Sigmoid colon (tissue), 7 donors: Measurements from ENCODE around the gene CST2. TPM values are rescaled to one million over a fixed set of nuclear protein-coding genes. Genes with fewer than 3 reads are reported as not detected.
"Not testable (repeated sequence)": the region's sequence is repeated elsewhere in the genome, so short reads cannot be mapped to it uniquely, and the experiment has no call there.

Experiments used
- DNase-seq: peaks from one replicate; pipeline ENCODE4 v3.0.0-alpha.2; 2019
- H3K27ac ChIP-seq, 4 donors: fragments of 200-600 bp; sonication (generic); one replicate each; pipeline ENCODE4 v1.5.1; 2016 to 2019; ENCODE audit warnings: mild to moderate bottlenecking in 1 of 4
- H3K27me3 ChIP-seq, 3 donors: fragments of 200-600 bp; sonication (generic); one replicate each; pipeline ENCODE4 v1.5.1; 2019; ENCODE audit warnings: mild to moderate bottlenecking in 1 of 3
- H3K36me3 ChIP-seq, 4 donors: fragments of 200-600 bp; sonication (generic); one replicate each; pipeline ENCODE4 v1.5.1; 2016 to 2019
- H3K4me1 ChIP-seq, 4 donors: fragments of 200-600 bp; sonication (generic); one replicate each; pipeline ENCODE4 v1.5.1; 2017 to 2019
- H3K4me3 ChIP-seq, 4 donors: fragments of 200-600 bp; sonication (generic); one replicate each; pipeline ENCODE4 v1.5.1; 2017 to 2019; ENCODE audit warnings: mild to moderate bottlenecking in 2 of 4, moderate library complexity in 1 of 4
- H3K9me3 ChIP-seq, 4 donors: fragments of 200-600 bp in 3 of 4; sonication (generic) in 3 of 4; one replicate each; pipeline versions ENCODE4 v1.5.1 to v1.6.1; 2013 to 2019
- CTCF ChIP-seq, 4 experiments: fragments of 450-650 bp in 3 of 4; fragments of 200-600 bp in 1 of 4; IDR thresholded peaks; one replicate each; pipeline ENCODE4 v1.5.1; 2016 to 2019; ENCODE audit warnings: antibody characterized with exemption in 4 of 4, mild to moderate bottlenecking in 3 of 4, moderate library complexity in 2 of 4
- EP300 ChIP-seq, 4 donors: sonication (generic); formaldehyde crosslinking; IDR thresholded peaks; one replicate each; pipeline ENCODE4 v1.6.1; 2017; ENCODE audit warnings: antibody characterized with exemption in 4 of 4
- POLR2A ChIP-seq, 2 donors: fragments of 450-650 bp; IDR thresholded peaks; one replicate each; pipeline ENCODE4 v1.6.1; 2016; ENCODE audit warnings: antibody characterized with exemption in 2 of 2, mild to moderate bottlenecking in 2 of 2, moderate library complexity in 2 of 2
- POLR2AphosphoS5 ChIP-seq, 4 donors: sonication (generic); formaldehyde crosslinking; IDR thresholded peaks; one replicate each; pipeline ENCODE4 v1.6.1; 2017; ENCODE audit warnings: antibody characterized with exemption in 4 of 4
- WGBS, 2 donors: extraction: QIAGEN DNeasy Blood & Tissue Kit; methylation state at CpG; one replicate each; pipeline ENCODE4 v1.1.7; 2013; 5-methylcytosine and 5-hydroxymethylcytosine counted together
- intact Hi-C: fragments of 100-400 bp; cut with DNase I; formaldehyde crosslinking; loops from one replicate; pipeline ENCODE4 v1.15.1; 2023
- polyA plus RNA-seq, 3 donors: library from polyadenylated mRNA; stranded (reverse); fragments of 200-250 nt; gene quantifications; one replicate each; pipeline ENCODE4 v1.2.3, GENCODE V29; 2013
- total RNA-seq, 4 donors: library from RNA; depleted of rRNA; stranded (reverse); fragments of >200 nt; gene quantifications; one replicate each; pipeline ENCODE4 v1.1.0, GENCODE V29; 2016
- donor health status: healthy with polysubstance abuse.
- donor health status: Bipolar disorder and iron deficiency.
- donor health status: healthy.

CST2 gene
- total and polyA plus RNA-seq, 7 donors, result 0.28 TPM; not detected in 6

- no peak for TF ChIP-seq POLR2AphosphoS5 (IDR thresholded peaks at IDR 0.05)
- no peak for TF ChIP-seq CTCF (IDR thresholded peaks at IDR 0.05)
- TF ChIP-seq EP300 (IDR thresholded peaks at IDR 0.05), result no peak
- no peak for TF ChIP-seq POLR2A (IDR thresholded peaks at IDR 0.05)
- 43 to 68% methylated on average over 9 of the region's 9 CpGs for WGBS, 2 donors
- Histone ChIP-seq H3K27me3 (no peaks in the 10 kb centered on the region), H3K36me3 (no peaks in the 10 kb centered on the region), H3K27ac (no peak overlapping the region), H3K4me3 (no peak overlapping the region), H3K4me1 (no peaks in the 10 kb centered on the region), H3K9me3 (no peaks in the 10 kb centered on the region)
- DNase-seq, result no peak
- intact Hi-C loops, result no loop called here
Observed at GRCh38 chr20:23867152-23867776, 40.7 kb upstream of the CST2 start.

GRCh38 chr20:23860771-23861170 is 34.2 kb upstream of the CST2 start:
- H3K4me3 ChIP-seq, H3K9me3 ChIP-seq, H3K27ac ChIP-seq, DNase-seq, H3K27me3 ChIP-seq, H3K4me1 ChIP-seq, H3K36me3 ChIP-seq, intact Hi-C loops: not testable (repeated sequence)
- 64 to 71% methylated on average over 9 of the region's 10 CpGs for WGBS, 2 donors

- WGBS, 2 donors, result 52 to 62% methylated on average over 9 of the region's 9 CpGs
- Histone ChIP-seq H3K36me3 (no peaks in the 10 kb centered on the region), H3K4me3 (no peak overlapping the region), H3K4me1 (no peaks in the 10 kb centered on the region), H3K9me3 (no peaks in the 10 kb centered on the region), H3K27me3 (no peaks in the 10 kb centered on the region), H3K27ac (no peak overlapping the region)
- DNase-seq, result no peak
- intact Hi-C loops, result no loop called here
- TF ChIP-seq POLR2AphosphoS5 (IDR thresholded peaks at IDR 0.05), result no peak
- no peak for TF ChIP-seq POLR2A (IDR thresholded peaks at IDR 0.05)
Observed at GRCh38 chr20:23857962-23858595, 31.6 kb upstream of the CST2 start.

GRCh38 chr20:23856736-23857135 is 30.2 kb upstream of the CST2 start:
- TF ChIP-seq POLR2A (IDR thresholded peaks at IDR 0.05) (no peak), EP300 (IDR thresholded peaks at IDR 0.05) (no peak), POLR2AphosphoS5 (IDR thresholded peaks at IDR 0.05) (no peak), CTCF (IDR thresholded peaks at IDR 0.05) (no peak)
- intact Hi-C loops, result no loop called here
- H3K9me3 ChIP-seq, result no peaks in the 10 kb centered on the region
- no peaks in the 10 kb centered on the region for H3K4me1 ChIP-seq
- no peaks in the 10 kb centered on the region for H3K27me3 ChIP-seq
- H3K4me3 ChIP-seq, result no peak overlapping the region
- no peaks in the 10 kb centered on the region for H3K36me3 ChIP-seq
- DNase-seq, result no peak
- H3K27ac ChIP-seq, result no peak overlapping the region
- 66 to 84% methylated on average over 5 of the region's 5 CpGs for WGBS, 2 donors

GRCh38 chr20:23856226-23856625 is 29.7 kb upstream of the CST2 start:
- H3K27me3 ChIP-seq, result no peaks in the 10 kb centered on the region
- 82 to 90% methylated on average over 5 of the region's 5 CpGs for WGBS, 2 donors
- intact Hi-C loops, result no loop called here
- H3K9me3 ChIP-seq, result no peaks in the 10 kb centered on the region
- no peak for TF ChIP-seq POLR2A (IDR thresholded peaks at IDR 0.05)
- no peak for TF ChIP-seq POLR2AphosphoS5 (IDR thresholded peaks at IDR 0.05)
- no peak for TF ChIP-seq EP300 (IDR thresholded peaks at IDR 0.05)
- no peak for DNase-seq
- H3K4me1 ChIP-seq, result no peaks in the 10 kb centered on the region
- H3K4me3 ChIP-seq, result no peak overlapping the region
- no peak overlapping the region for H3K27ac ChIP-seq
- no peaks in the 10 kb centered on the region for H3K36me3 ChIP-seq

- intact Hi-C loops, result no loop called here
- Histone ChIP-seq H3K4me1 (no peaks in the 10 kb centered on the region), H3K27me3 (no peaks in the 10 kb centered on the region), H3K36me3 (no peaks in the 10 kb centered on the region), H3K4me3 (no peak overlapping the region), H3K27ac (no peak overlapping the region), H3K9me3 (no peaks in the 10 kb centered on the region)
- no peak for DNase-seq
- TF ChIP-seq POLR2A (IDR thresholded peaks at IDR 0.05) (no peak), POLR2AphosphoS5 (IDR thresholded peaks at IDR 0.05) (no peak), EP300 (IDR thresholded peaks at IDR 0.05) (no peak), CTCF (IDR thresholded peaks at IDR 0.05) (no peak)
- 51 to 57% methylated on average over 2 of the region's 2 CpGs for WGBS, 2 donors
Observed at GRCh38 chr20:23841693-23842092, 15.2 kb upstream of the CST2 start.
